Activated CD8-positive, alpha-beta T cell treated with anti-CD3 and anti-CD28 coated beads, Interleukin-2, amount 10 ng/mL, durations not matched to agents 7 days and 5 days (primary cell): ENCODE data around the gene PISD. TPM values are rescaled to one million over a fixed set of nuclear protein-coding genes. Genes with fewer than 3 reads are reported as not detected.
"Not testable (repeated sequence)": the region's sequence is repeated elsewhere in the genome, so short reads cannot be mapped to it uniquely, and the experiment has no call there.

ENCODE experiments used
- ATAC-seq: fragments of 150-1000 bp; cut with Tn5 transposase; one replicate; pipeline ENCODE4 v1.10.0; 2021; ENCODE audit warnings: moderate library complexity
- CTCF ChIA-PET: fragments of 350-600 bp; sonication (Branson Sonifier 250); formaldehyde crosslinking; loops from one replicate; lab custom pipeline; 2021; ENCODE audit warnings: antibody characterized with exemption; lab: Charles Lee
- POLR2A ChIA-PET: fragments of 350-600 bp; sonication (Branson Sonifier 250); formaldehyde crosslinking; loops from one replicate; lab custom pipeline; 2021; ENCODE audit warnings: antibody characterized with exemption; lab: Charles Lee
- DNase-seq: peaks from one replicate; pipeline ENCODE4 v3.0.0-alpha.2; 2020
- H3K27ac Mint-ChIP-seq: one replicate; pipeline ENCODE4 v1.8.0; 2021; ENCODE audit warnings: mild to moderate bottlenecking, mixed read lengths
- H3K27me3 Mint-ChIP-seq: one replicate; pipeline ENCODE4 v1.8.0; 2021; ENCODE audit warnings: low read depth, mixed read lengths
- H3K36me3 Mint-ChIP-seq: one replicate; pipeline ENCODE4 v1.8.0; 2021; ENCODE audit warnings: low read depth, mixed read lengths
- H3K4me1 Mint-ChIP-seq: one replicate; pipeline ENCODE4 v1.8.0; 2021; ENCODE audit warnings: low read depth, mixed read lengths
- H3K4me3 Mint-ChIP-seq: one replicate; pipeline ENCODE4 v1.8.0; 2021; ENCODE audit warnings: mild to moderate bottlenecking, mixed read lengths
- H3K9me3 Mint-ChIP-seq: one replicate; pipeline ENCODE4 v1.8.0; 2022; ENCODE audit warnings: mixed read lengths; ENCODE audit not compliant: insufficient read depth
- total RNA-seq, 2 experiments: library from RNA; stranded (reverse); gene quantifications; one replicate each; pipeline ENCODE4 v1.2.3, GENCODE V29; 2021

PISD gene
- 10 to 100 TPM; 28.8 to 29.2 TPM for total RNA-seq

GRCh38 chr22:31661851-31662667 lies at the start of gene PISD:
PISD (minus strand) TSS chr22:31662215; CDS start chr22:31662208, 7 bp downstream.
- DNase-seq, result peak; percentile 97
- Mint-ChIP-seq H3K27ac (peak within 1 kb of the TSS; percentile 92), H3K27me3 (no peaks in the 10 kb centered on the region), H3K9me3 (no peaks in the 10 kb centered on the region), H3K4me1 (peaks cover 29% of the 10 kb centered on the region), H3K4me3 (peak within 1 kb of the TSS; percentile 90), H3K36me3 (peaks cover 1% of the 10 kb centered on the region)
- ATAC-seq, result peak; percentile 93
- ChIA-PET POLR2A (interaction anchor here (0.6 to 2.4 kb wide), 18 partner anchors 10 to 1071 kb away, joined by 3 to 16 read pairs (median 4); partner anchors contain the start of genes DEPDC5, PATZ1 and PES1), CTCF (interaction anchor here (0.7 to 6.9 kb wide), 15 partner anchors 14 to 449 kb away, joined by 3 to 89 read pairs (median 4); partner anchors contain the start of gene DEPDC5)

- H3K27ac Mint-ChIP-seq, H3K4me1 Mint-ChIP-seq, H3K27me3 Mint-ChIP-seq, POLR2A ChIA-PET, H3K9me3 Mint-ChIP-seq, H3K4me3 Mint-ChIP-seq, CTCF ChIA-PET, ATAC-seq, DNase-seq: not testable (repeated sequence)
- peaks cover 49% of the 10 kb centered on the region for H3K36me3 Mint-ChIP-seq
These were observed 49.2 kb upstream of the PISD start for GRCh38 chr22:31711226-31711625.

GRCh38 chr22:31707519-31707918 lies 45.5 kb upstream of the PISD start:
- no peaks in the 10 kb centered on the region for H3K4me1 Mint-ChIP-seq
- DNase-seq, result no peak
- H3K27ac Mint-ChIP-seq, result no peak overlapping the region
- no peak for ATAC-seq
- H3K4me3 Mint-ChIP-seq, result no peak overlapping the region
- no peaks in the 10 kb centered on the region for H3K9me3 Mint-ChIP-seq
- H3K27me3 Mint-ChIP-seq, result no peaks in the 10 kb centered on the region
- ChIA-PET CTCF (interaction anchor here (1.3 to 1.4 kb wide), 2 partner anchors 19 to 40 kb away, joined by 3 read pairs; no protein-coding TSS in a partner anchor), POLR2A (no interaction called here)
- H3K36me3 Mint-ChIP-seq, result peaks cover 35% of the 10 kb centered on the region

GRCh38 chr22:31695423-31695822 lies 33.4 kb upstream of the PISD start:
- no peak overlapping the region for H3K4me3 Mint-ChIP-seq
- H3K4me1 Mint-ChIP-seq, result peaks cover 38% of the 10 kb centered on the region
- no peak for DNase-seq
- H3K27ac Mint-ChIP-seq, result peak overlapping the region; percentile 82
- H3K27me3 Mint-ChIP-seq, result no peaks in the 10 kb centered on the region
- H3K36me3 Mint-ChIP-seq, result peaks cover 55% of the 10 kb centered on the region
- H3K9me3 Mint-ChIP-seq, result no peaks in the 10 kb centered on the region
- POLR2A ChIA-PET, result no interaction called here
- no peak for ATAC-seq
- CTCF ChIA-PET, result interaction anchor here (0.9 to 2.1 kb wide), 3 partner anchors 30 to 277 kb away, joined by 3 to 10 read pairs (median 3); no protein-coding TSS in a partner anchor

- peaks cover 38% of the 10 kb centered on the region for H3K4me1 Mint-ChIP-seq
- H3K4me3 Mint-ChIP-seq, ATAC-seq, H3K27ac Mint-ChIP-seq, H3K9me3 Mint-ChIP-seq, H3K27me3 Mint-ChIP-seq, CTCF ChIA-PET, DNase-seq: not testable (repeated sequence)
- H3K36me3 Mint-ChIP-seq, result peaks cover 52% of the 10 kb centered on the region
- POLR2A ChIA-PET, result interaction anchor here (0.7 kb wide), 1 partner anchor 18 kb away, joined by 3 read pairs; no protein-coding TSS in a partner anchor
These were observed 32.0 kb upstream of the PISD start for GRCh38 chr22:31694046-31694445.

GRCh38 chr22:31692186-31692886 lies 30.3 kb upstream of the PISD start:
- Mint-ChIP-seq H3K27ac (peak overlapping the region; percentile 58), H3K4me1 (peaks cover 38% of the 10 kb centered on the region), H3K27me3 (no peaks in the 10 kb centered on the region), H3K36me3 (peaks cover 53% of the 10 kb centered on the region), H3K4me3 (no peak overlapping the region), H3K9me3 (no peaks in the 10 kb centered on the region)
- POLR2A ChIA-PET, result interaction anchor here (0.6 to 2.5 kb wide), 4 partner anchors 12 to 213 kb away, joined by 3 to 6 read pairs (median 4); partner anchors contain the start of gene DEPDC5
- ATAC-seq, result peak; percentile 90
- CTCF ChIA-PET, result interaction anchor here (0.9 to 1.6 kb wide), 4 partner anchors 10 to 278 kb away, joined by 3 to 11 read pairs (median 3); partner anchors contain the start of gene PISD
- DNase-seq, result peak; percentile 59

- H3K27ac Mint-ChIP-seq, result peak overlapping the region; percentile 66
- POLR2A ChIA-PET, result interaction anchor here (0.6 to 2.5 kb wide), 4 partner anchors 12 to 212 kb away, joined by 3 to 6 read pairs (median 3); no protein-coding TSS in a partner anchor
These were observed 29.4 kb upstream of the PISD start for GRCh38 chr22:31691408-31691807.

GRCh38 chr22:31683181-31684105 lies 21.4 kb upstream of the PISD start:
- H3K36me3 Mint-ChIP-seq, result peaks cover 42% of the 10 kb centered on the region
- H3K4me1 Mint-ChIP-seq, result peaks cover 9% of the 10 kb centered on the region
- no peaks in the 10 kb centered on the region for H3K9me3 Mint-ChIP-seq
- ATAC-seq (no peak), DNase-seq (no peak)
- POLR2A ChIA-PET, result interaction anchor here (1.2 kb wide), 1 partner anchor 70 kb away, joined by 3 read pairs; the partner anchor contains the start of gene DEPDC5
- no peak overlapping the region for H3K4me3 Mint-ChIP-seq
- no peaks in the 10 kb centered on the region for H3K27me3 Mint-ChIP-seq
- CTCF ChIA-PET, result interaction anchor here (0.7 to 0.9 kb wide), 2 partner anchors 18 to 40 kb away, joined by 3 read pairs; no protein-coding TSS in a partner anchor
- no peak overlapping the region for H3K27ac Mint-ChIP-seq

More at GRCh38 chr22:31691408-31691807, 29.4 kb upstream of the PISD start:
- peaks cover 52% of the 10 kb centered on the region for H3K36me3 Mint-ChIP-seq
- H3K4me1 Mint-ChIP-seq, result peaks cover 36% of the 10 kb centered on the region
- no peaks in the 10 kb centered on the region for H3K9me3 Mint-ChIP-seq
- DNase-seq (no peak), ATAC-seq (no peak)
- CTCF ChIA-PET, result interaction anchor here (0.9 to 1.5 kb wide), 3 partner anchors 11 to 279 kb away, joined by 3 to 10 read pairs (median 3); no protein-coding TSS in a partner anchor
- no peaks in the 10 kb centered on the region for H3K27me3 Mint-ChIP-seq
- no peak overlapping the region for H3K4me3 Mint-ChIP-seq

- Mint-ChIP-seq H3K4me1 (peaks cover 9% of the 10 kb centered on the region), H3K27ac (no peak overlapping the region), H3K9me3 (no peaks in the 10 kb centered on the region), H3K36me3 (peaks cover 35% of the 10 kb centered on the region), H3K27me3 (no peaks in the 10 kb centered on the region), H3K4me3 (no peak overlapping the region)
- no peak for ATAC-seq
- DNase-seq, result no peak
- CTCF ChIA-PET, result interaction anchor here (0.9 to 1.4 kb wide), 2 partner anchors 17 to 41 kb away, joined by 3 to 5 read pairs; no protein-coding TSS in a partner anchor
- POLR2A ChIA-PET, result interaction anchor here (1.2 kb wide), 1 partner anchor 71 kb away, joined by 3 read pairs; the partner anchor contains the start of gene DEPDC5
These were observed 20.7 kb upstream of the PISD start for GRCh38 chr22:31682751-31683150.
